ENCODE data around the gene UBL4B. TPM values are rescaled to one million over a fixed set of nuclear protein-coding genes. Genes with fewer than 3 reads are reported as not detected.
A peak's percentile ranks its signal among the peaks of the same experiment; 100 is the strongest.

UBL4B gene
- total RNA-seq, 1 experiment from 2014 or later = 0.24 TPM

DNA sequence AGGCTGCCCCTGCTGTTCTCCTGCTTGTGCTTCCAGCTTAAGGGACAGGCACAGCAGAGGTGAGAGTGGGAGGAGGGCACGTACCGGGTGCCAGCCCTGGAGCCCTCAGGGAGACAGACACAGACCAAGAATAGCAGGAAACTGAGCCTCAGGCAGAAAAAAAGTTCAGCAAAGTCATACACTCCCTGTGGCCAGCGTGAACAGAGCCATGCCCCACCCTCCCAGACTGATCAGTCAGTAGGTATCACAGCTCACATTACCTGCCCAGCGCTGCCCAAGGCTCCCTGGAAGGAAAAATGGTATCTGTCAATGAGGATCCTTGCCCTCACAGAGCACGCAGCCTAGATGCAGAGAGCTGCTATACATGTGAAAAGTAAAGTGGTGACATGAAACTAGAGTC is 1.3 kb downstream of the UBL4B start:
- DNase-seq (ENCODE audit: low read depth) = no peak

DNA sequence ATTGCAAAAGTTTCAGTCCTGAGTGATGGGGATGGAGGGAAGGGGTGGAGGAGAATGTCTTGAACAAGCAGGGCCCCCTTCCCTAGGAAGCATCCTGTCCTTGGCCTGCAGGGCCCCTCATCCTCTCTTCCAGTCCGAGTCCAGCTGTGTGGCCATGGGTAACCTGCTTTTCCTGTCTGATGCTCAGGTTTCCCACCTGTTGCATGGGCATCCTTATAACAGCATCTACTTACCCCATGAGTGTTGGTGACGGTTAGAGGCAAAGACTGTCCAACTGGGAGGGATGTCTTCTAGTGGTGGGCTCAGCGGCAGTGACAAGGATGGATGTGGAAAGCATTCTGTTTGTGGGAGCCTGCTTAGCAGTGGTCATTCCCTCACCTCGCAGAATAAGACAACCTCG is 1.9 kb downstream of the UBL4B start:
- no peak for DNase-seq (ENCODE audit: low read depth)

- DNase-seq (ENCODE audit: low read depth) = no peak
These were observed 2.5 kb downstream of the UBL4B start for GRCh38 chr1:110114784-110115183.

GRCh38 chr1:110118636-110119396 is 6.6 kb downstream of the UBL4B start:
- DNase-seq (ENCODE audit: low read depth) = no peak

GRCh38 chr1:110119843-110120242 is 7.6 kb downstream of the UBL4B start:
- DNase-seq (ENCODE audit: low read depth) = no peak

- no peak for DNase-seq (ENCODE audit: low read depth)
These were observed 8.8 kb downstream of the UBL4B start for GRCh38 chr1:110120960-110121561.

DNA sequence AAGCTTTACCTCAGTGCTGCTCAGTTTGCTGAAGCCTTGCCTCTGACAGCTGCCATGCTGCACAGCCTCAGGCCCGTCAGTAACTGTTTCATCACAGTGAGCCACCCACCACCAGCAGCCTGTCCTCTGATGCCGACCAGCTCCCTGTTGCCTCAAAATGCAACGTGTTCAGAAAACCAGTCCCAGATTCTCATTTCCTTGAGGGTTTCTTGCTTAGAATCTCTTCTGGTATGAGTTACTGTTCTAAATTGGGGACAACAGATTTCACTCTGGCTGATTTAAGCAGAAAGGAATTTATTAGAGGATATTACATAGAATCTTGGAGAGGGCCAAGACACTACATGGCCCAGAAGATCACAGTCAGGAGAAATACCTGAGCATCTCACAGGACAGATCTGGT is 11.0 kb downstream of the UBL4B start:
- no peak for DNase-seq (ENCODE audit: low read depth)

- no peak for DNase-seq (ENCODE audit: low read depth)
These were observed 13.6 kb downstream of the UBL4B start for GRCh38 chr1:110125810-110126209.

DNA sequence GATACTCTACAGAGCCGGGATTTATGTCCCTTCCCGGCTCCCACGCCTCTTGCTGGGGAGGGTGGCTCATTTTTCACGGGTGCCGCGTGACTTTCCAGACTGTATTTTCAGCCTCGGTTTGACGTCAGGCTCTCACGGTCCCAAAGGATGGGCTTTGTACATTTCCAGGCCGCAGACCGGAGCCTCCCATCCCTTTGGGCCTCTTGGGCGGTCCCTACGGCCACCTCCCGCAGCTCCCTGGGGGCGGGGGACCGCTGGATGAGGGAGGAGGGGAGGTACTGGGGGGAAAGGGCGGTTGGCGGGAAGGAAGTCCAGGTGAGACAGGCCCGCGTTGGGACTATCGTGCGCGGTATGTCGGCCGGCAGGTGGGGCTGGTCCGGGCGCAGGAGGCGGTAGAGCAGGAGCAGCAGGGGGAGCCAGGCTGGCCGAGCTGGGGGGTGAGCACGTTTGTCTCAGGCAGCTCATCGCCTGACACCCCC is 17.9 kb downstream of the UBL4B start:
- DNase-seq (ENCODE audit: low read depth) = no peak

GRCh38 chr1:110130989-110131388 is 18.7 kb downstream of the UBL4B start:
- no peak for DNase-seq (ENCODE audit: low read depth)

DNA sequence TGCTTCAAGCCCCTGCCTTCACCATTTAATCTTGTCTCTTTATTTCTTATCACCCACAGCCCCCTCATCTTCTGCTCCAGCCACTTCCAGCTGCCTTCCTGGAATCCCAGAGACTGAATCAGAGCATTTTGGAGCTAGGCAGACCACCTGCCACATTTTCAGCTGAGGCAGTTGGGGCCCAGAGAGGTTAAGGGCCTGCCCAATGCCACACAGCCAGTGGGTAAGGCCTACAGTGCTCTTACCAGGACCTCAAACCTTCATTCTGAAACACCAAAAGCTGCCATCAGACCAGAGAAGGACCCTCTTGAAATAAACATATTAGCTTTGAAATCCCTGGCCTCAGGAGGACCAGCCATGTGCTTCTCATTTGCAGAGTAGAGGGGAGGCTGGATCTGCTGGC is 20.4 kb downstream of the UBL4B start:
- no peak for DNase-seq (ENCODE audit: low read depth)

- DNase-seq (ENCODE audit: low read depth) = no peak
These were observed 21.2 kb downstream of the UBL4B start for GRCh38 chr1:110133436-110133835.

- no peak for DNase-seq (ENCODE audit: low read depth)
These were observed 21.9 kb downstream of the UBL4B start for GRCh38 chr1:110134050-110134595.

- no peak for DNase-seq (ENCODE audit: low read depth)
These were observed 23.0 kb downstream of the UBL4B start for GRCh38 chr1:110135246-110135645.

DNA sequence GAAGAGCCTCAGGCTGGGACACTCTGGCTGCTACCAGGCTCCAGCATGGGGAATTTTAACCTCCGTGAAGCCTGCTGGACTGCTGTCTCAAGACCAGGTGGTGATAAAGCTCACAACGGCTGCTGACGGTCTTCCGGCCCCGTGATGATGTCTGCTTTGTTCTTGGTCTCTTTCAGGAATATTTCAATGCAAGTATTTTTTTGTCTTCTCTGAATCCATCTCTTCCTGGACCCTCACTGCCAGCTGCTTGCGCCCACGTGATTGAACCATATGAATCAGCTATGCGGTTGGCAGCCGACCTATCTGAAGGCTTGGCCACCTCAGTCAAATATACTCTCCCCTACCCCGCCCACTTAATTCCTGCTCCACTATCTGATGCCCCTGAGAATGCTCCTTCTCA is 23.4 kb downstream of the UBL4B start:
- no peak for DNase-seq (ENCODE audit: low read depth)

- no peak for DNase-seq (ENCODE audit: low read depth)
These were observed 24.7 kb downstream of the UBL4B start for GRCh38 chr1:110136911-110137310.

GRCh38 chr1:110138956-110139355 is 26.7 kb downstream of the UBL4B start:
- no peak for DNase-seq (ENCODE audit: low read depth)

DNA sequence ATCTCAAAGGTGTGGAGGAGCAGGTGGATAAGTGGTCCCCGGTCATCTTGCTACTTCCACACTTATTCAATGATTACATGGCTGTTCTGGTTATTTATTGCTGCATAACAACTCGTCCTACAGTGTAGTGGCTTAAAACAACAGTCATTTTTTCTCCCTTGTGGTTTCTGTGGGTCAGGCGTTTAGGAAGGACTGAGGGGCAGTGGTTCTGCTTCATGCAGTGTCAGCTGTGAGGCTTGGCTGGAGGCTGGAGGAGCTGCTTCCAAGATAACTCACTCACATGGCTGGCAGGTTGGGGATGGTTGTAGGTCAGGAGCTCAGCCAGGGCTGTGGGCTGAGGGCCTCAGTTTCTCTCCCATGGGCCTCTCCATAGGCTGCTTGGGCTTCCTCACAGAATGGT is 32.1 kb downstream of the UBL4B start:
- DNase-seq (ENCODE audit: low read depth) = no peak

DNA sequence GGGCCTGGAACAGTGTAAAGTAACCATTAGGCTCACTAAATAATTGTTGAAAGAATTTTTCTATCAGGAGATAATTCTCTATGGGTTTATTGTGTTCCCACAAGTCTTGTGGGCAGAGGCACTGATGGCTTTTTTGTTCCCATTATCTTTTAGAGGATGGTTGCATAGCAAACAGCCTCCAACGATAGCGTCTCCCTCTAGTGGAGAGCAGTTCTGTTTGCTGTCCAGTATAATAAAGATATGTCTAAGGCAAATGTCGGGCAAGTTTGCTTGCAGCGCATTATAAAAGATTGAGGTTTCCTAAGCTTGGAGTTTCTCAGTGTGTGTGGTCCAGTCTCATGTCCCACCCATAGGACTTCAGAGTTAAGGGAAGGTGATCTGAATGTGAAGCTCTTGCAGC is 36.7 kb downstream of the UBL4B start:
- DNase-seq (ENCODE audit: low read depth) = no peak

- DNase-seq (ENCODE audit: low read depth) = peak; percentile 72
These were observed 38.3 kb downstream of the UBL4B start, which contains the start of gene SLC6A17 for GRCh38 chr1:110150330-110151174. TSS of gene SLC6A17 (plus strand) at chr1:110150494. CDS start at chr1:110166930, 16,436 bp downstream.

DNA sequence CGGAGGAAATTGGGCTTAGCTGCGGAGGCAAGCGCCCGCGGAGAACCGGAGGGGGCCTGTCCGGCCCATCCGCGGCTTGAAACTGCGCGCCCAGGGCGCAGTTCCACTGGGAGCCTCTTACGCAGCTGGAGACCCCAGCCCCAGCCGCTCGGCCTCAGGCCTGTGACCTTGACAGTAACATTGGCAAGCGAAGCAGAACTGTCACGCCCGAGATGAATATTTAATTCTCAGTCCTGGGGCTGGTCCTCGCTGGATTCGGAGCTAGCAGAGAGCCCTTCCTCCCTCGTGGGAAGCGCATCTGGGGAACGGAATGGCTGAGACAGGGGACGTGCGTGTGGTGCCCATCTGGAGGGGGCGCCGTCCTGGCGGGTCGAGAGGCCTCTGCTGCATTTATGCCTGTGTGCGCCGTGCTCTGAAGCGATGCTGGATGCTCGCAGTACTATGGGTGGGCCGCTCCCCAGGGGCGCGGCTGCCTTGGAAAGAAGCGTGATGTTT is 39.0 kb downstream of the UBL4B start:
- no peak for DNase-seq (ENCODE audit: low read depth)

Data from RPMI7951 (cell line).